Activated naive CD8-positive, alpha-beta T cell treated with anti-CD3 and anti-CD28 coated beads, Interleukin-2, amount 50 U/mL, for 24 hours (primary cell): ENCODE measurements around the gene SIRT1.
"Not testable (repeated sequence)": the region's sequence is repeated elsewhere in the genome, so short reads cannot be mapped to it uniquely, and the experiment has no call there.

Experiments
- ATAC-seq: fragments of 150-1000 bp; cut with Tn5 transposase; one replicate; pipeline ENCODE4 v1.10.0; 2021
- DNase-seq: peaks from one replicate; pipeline ENCODE4 v3.0.0; 2021
- H3K27ac Mint-ChIP-seq: one replicate; pipeline ENCODE4 v1.8.0; 2021; ENCODE audit warnings: mild to moderate bottlenecking, mixed read lengths
- H3K27me3 Mint-ChIP-seq: one replicate; pipeline ENCODE4 v1.8.0; 2021; ENCODE audit warnings: mixed read lengths
- H3K36me3 Mint-ChIP-seq: one replicate; pipeline ENCODE4 v1.8.0; 2021; ENCODE audit warnings: low read depth, mixed read lengths
- H3K4me1 Mint-ChIP-seq: one replicate; pipeline ENCODE4 v1.8.0; 2021; ENCODE audit warnings: mixed read lengths
- H3K4me3 Mint-ChIP-seq: one replicate; pipeline ENCODE4 v1.8.0; 2021; ENCODE audit warnings: mild to moderate bottlenecking, moderate library complexity, mixed read lengths
- H3K9me3 Mint-ChIP-seq: one replicate; pipeline ENCODE4 v1.8.0; 2021; ENCODE audit warnings: mixed read lengths

The SIRT1 gene

DNA sequence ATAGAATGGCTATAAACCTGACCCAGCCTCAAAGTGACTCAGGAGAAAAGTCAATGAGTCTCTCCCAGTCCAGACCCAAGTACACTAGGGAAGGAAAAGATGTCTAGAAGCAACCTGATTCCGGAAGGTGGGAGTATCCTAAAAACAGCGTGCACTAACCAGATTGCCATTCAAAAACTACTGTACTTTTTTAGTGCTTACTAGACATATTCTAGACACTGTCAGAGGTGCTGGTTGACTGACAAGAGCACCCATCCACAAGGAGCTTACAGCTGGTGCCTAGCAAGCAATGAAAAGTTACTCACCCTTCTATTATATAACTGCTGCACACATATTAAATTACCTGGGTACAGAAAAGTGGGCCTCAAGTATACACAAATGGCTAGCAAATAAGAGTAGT, 81.0 kb downstream of the SIRT1 start:
- H3K27me3 Mint-ChIP-seq, result no peaks in the 10 kb centered on the region
- ATAC-seq (no peak), DNase-seq (no peak)
- no peak overlapping the region for H3K27ac Mint-ChIP-seq
- H3K4me1 Mint-ChIP-seq, result no peaks in the 10 kb centered on the region
- H3K4me3 Mint-ChIP-seq, result no peak overlapping the region
- H3K9me3 Mint-ChIP-seq, result no peaks in the 10 kb centered on the region
- peaks cover 32% of the 10 kb centered on the region for H3K36me3 Mint-ChIP-seq

DNA sequence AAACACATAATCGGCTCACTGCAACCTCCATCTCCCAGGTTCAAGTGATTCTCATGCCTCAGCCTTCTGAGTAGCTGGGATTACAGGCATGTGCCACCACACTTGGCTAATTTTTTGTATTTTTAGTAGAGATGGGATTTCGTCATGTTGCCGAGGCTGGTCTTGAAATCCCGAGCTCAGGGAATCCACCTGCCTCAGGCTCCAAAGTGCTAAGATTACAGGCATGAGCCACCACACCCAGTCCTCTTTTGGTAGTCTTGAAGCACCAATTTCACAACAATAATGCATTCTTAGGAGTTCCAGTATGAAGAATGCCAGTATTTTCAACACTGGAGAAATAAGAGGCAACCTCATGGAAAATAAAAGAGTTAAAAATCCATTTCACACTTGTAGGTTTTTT, 81.6 kb downstream of the SIRT1 start:
- H3K4me3 Mint-ChIP-seq, H3K4me1 Mint-ChIP-seq, H3K9me3 Mint-ChIP-seq, H3K27ac Mint-ChIP-seq, DNase-seq, ATAC-seq, H3K27me3 Mint-ChIP-seq: not testable (repeated sequence)
- H3K36me3 Mint-ChIP-seq, result peaks cover 37% of the 10 kb centered on the region
